ENCODE data around the gene LENG8. TPM values are rescaled to one million over a fixed set of nuclear protein-coding genes. Genes with fewer than 3 reads are reported as not detected.

Gene LENG8
- total and polyA plus RNA-seq, 9 donors = 28.7 to 155 (median 104) TPM

GRCh38 chr19:54421521-54421920 is 27.5 kb upstream of the LENG8 start:
- 44% methylated on average over 7 of the region's 7 CpGs for WGBS (ENCODE audit: insufficient coverage)
- H3K27ac ChIP-seq (ENCODE audit: low read length) = peak overlapping the region; percentile 62
- H3K4me3 ChIP-seq (ENCODE audit: low read length) = no peak overlapping the region
- H3K27me3 ChIP-seq (ENCODE audit: control insufficient read depth, insufficient read depth, low read length) = peaks cover 41% of the 10 kb centered on the region
- H3K4me1 ChIP-seq (ENCODE audit: control insufficient read depth, insufficient read depth, low read length) = peaks cover 21% of the 10 kb centered on the region
- no peak for DNase-seq
- no peaks in the 10 kb centered on the region for H3K9me3 ChIP-seq (replicated peaks; ENCODE audit: control insufficient read depth, low read depth, low read length)
- no peaks in the 10 kb centered on the region for H3K36me3 ChIP-seq (ENCODE audit: control insufficient read depth, insufficient read depth, low read length)

- Histone ChIP-seq H3K36me3 (ENCODE audit: control insufficient read depth, insufficient read depth, low read length) (no peaks in the 10 kb centered on the region), H3K27me3 (ENCODE audit: control insufficient read depth, insufficient read depth, low read length) (peaks cover 35% of the 10 kb centered on the region), H3K4me1 (ENCODE audit: control insufficient read depth, insufficient read depth, low read length) (peaks cover 21% of the 10 kb centered on the region), H3K4me3 (ENCODE audit: low read length) (no peak overlapping the region), H3K27ac (ENCODE audit: low read length) (no peak overlapping the region), H3K9me3 (replicated peaks; ENCODE audit: control insufficient read depth, low read depth, low read length) (no peaks in the 10 kb centered on the region)
- 30% methylated on average over 11 of the region's 20 CpGs for WGBS (ENCODE audit: insufficient coverage)
- no peak for DNase-seq
These were observed 26.9 kb upstream of the LENG8 start for GRCh38 chr19:54422136-54422535.

- H3K4me3 ChIP-seq (ENCODE audit: low read length) = no peak overlapping the region
- 88% methylated on average over 11 of the region's 14 CpGs for WGBS (ENCODE audit: insufficient coverage)
These were observed 24.8 kb upstream of the LENG8 start for GRCh38 chr19:54424201-54424600.

GRCh38 chr19:54424660-54425381 is 24.2 kb upstream of the LENG8 start:
- no peak overlapping the region for H3K4me3 ChIP-seq (ENCODE audit: low read length)
- no peaks in the 10 kb centered on the region for H3K36me3 ChIP-seq (ENCODE audit: control insufficient read depth, insufficient read depth, low read length)
- peaks cover 13% of the 10 kb centered on the region for H3K4me1 ChIP-seq (ENCODE audit: control insufficient read depth, insufficient read depth, low read length)
- no peak for DNase-seq
- H3K9me3 ChIP-seq (replicated peaks; ENCODE audit: control insufficient read depth, low read depth, low read length) = no peaks in the 10 kb centered on the region
- peaks cover 36% of the 10 kb centered on the region for H3K27me3 ChIP-seq (ENCODE audit: control insufficient read depth, insufficient read depth, low read length)
- no peak overlapping the region for H3K27ac ChIP-seq (ENCODE audit: low read length)
- WGBS (ENCODE audit: insufficient coverage) = 84% methylated on average over 35 of the region's 36 CpGs

More at GRCh38 chr19:54424201-54424600, 24.8 kb upstream of the LENG8 start:
- Histone ChIP-seq H3K27me3 (ENCODE audit: control insufficient read depth, insufficient read depth, low read length) (peaks cover 33% of the 10 kb centered on the region), H3K27ac (ENCODE audit: low read length) (no peak overlapping the region), H3K36me3 (ENCODE audit: control insufficient read depth, insufficient read depth, low read length) (no peaks in the 10 kb centered on the region), H3K4me1 (ENCODE audit: control insufficient read depth, insufficient read depth, low read length) (peaks cover 15% of the 10 kb centered on the region), H3K9me3 (replicated peaks; ENCODE audit: control insufficient read depth, low read depth, low read length) (no peaks in the 10 kb centered on the region)
- DNase-seq = no peak

GRCh38 chr19:54425382-54425723 is 23.6 kb upstream of the LENG8 start:
- H3K36me3 ChIP-seq (ENCODE audit: control insufficient read depth, insufficient read depth, low read length) = no peaks in the 10 kb centered on the region
- H3K4me3 ChIP-seq (ENCODE audit: low read length) = no peak overlapping the region
- WGBS (ENCODE audit: insufficient coverage) = 63% methylated on average over 4 of the region's 5 CpGs
- peaks cover 36% of the 10 kb centered on the region for H3K27me3 ChIP-seq (ENCODE audit: control insufficient read depth, insufficient read depth, low read length)
- no peak overlapping the region for H3K27ac ChIP-seq (ENCODE audit: low read length)
- H3K9me3 ChIP-seq (replicated peaks; ENCODE audit: control insufficient read depth, low read depth, low read length) = no peaks in the 10 kb centered on the region
- no peak for DNase-seq
- peaks cover 12% of the 10 kb centered on the region for H3K4me1 ChIP-seq (ENCODE audit: control insufficient read depth, insufficient read depth, low read length)

- Histone ChIP-seq H3K4me3 (ENCODE audit: low read length) (no peak overlapping the region), H3K9me3 (replicated peaks; ENCODE audit: control insufficient read depth, low read depth, low read length) (no peaks in the 10 kb centered on the region), H3K27ac (ENCODE audit: low read length) (no peak overlapping the region), H3K27me3 (ENCODE audit: control insufficient read depth, insufficient read depth, low read length) (peaks cover 30% of the 10 kb centered on the region), H3K36me3 (ENCODE audit: control insufficient read depth, insufficient read depth, low read length) (no peaks in the 10 kb centered on the region), H3K4me1 (ENCODE audit: control insufficient read depth, insufficient read depth, low read length) (peaks cover 15% of the 10 kb centered on the region)
- no peak for DNase-seq
- 74% methylated on average over 8 of the region's 17 CpGs for WGBS (ENCODE audit: insufficient coverage)
These were observed 22.6 kb upstream of the LENG8 start for GRCh38 chr19:54426291-54426931.

- Histone ChIP-seq H3K4me3 (ENCODE audit: low read length) (no peak overlapping the region), H3K36me3 (ENCODE audit: control insufficient read depth, insufficient read depth, low read length) (no peaks in the 10 kb centered on the region), H3K9me3 (replicated peaks; ENCODE audit: control insufficient read depth, low read depth, low read length) (no peaks in the 10 kb centered on the region), H3K27me3 (ENCODE audit: control insufficient read depth, insufficient read depth, low read length) (peaks cover 26% of the 10 kb centered on the region), H3K27ac (ENCODE audit: low read length) (no peak overlapping the region), H3K4me1 (ENCODE audit: control insufficient read depth, insufficient read depth, low read length) (peaks cover 15% of the 10 kb centered on the region)
- DNase-seq = no peak
- WGBS (ENCODE audit: insufficient coverage) = 86% methylated on average over 6 of the region's 11 CpGs
These were observed 21.4 kb upstream of the LENG8 start for GRCh38 chr19:54427586-54427985.

- no peak for DNase-seq
- 81% methylated on average over 6 of the region's 11 CpGs for WGBS (ENCODE audit: insufficient coverage)
- H3K27me3 ChIP-seq (ENCODE audit: control insufficient read depth, insufficient read depth, low read length) = peaks cover 30% of the 10 kb centered on the region
These were observed 20.4 kb upstream of the LENG8 start for GRCh38 chr19:54428323-54429175.

GRCh38 chr19:54429176-54429495 is 19.9 kb upstream of the LENG8 start:
- 31% methylated on average over 5 of the region's 8 CpGs for WGBS (ENCODE audit: insufficient coverage)
- H3K4me3 ChIP-seq (ENCODE audit: low read length) = no peak overlapping the region
- peaks cover 34% of the 10 kb centered on the region for H3K27me3 ChIP-seq (ENCODE audit: control insufficient read depth, insufficient read depth, low read length)
- H3K9me3 ChIP-seq (replicated peaks; ENCODE audit: control insufficient read depth, low read depth, low read length) = no peaks in the 10 kb centered on the region
- no peaks in the 10 kb centered on the region for H3K36me3 ChIP-seq (ENCODE audit: control insufficient read depth, insufficient read depth, low read length)
- no peak overlapping the region for H3K27ac ChIP-seq (ENCODE audit: low read length)
- peaks cover 15% of the 10 kb centered on the region for H3K4me1 ChIP-seq (ENCODE audit: control insufficient read depth, insufficient read depth, low read length)
- no peak for DNase-seq

More at GRCh38 chr19:54428323-54429175, 20.4 kb upstream of the LENG8 start:
- no peak overlapping the region for H3K27ac ChIP-seq (ENCODE audit: low read length)
- H3K9me3 ChIP-seq (replicated peaks; ENCODE audit: control insufficient read depth, low read depth, low read length) = no peaks in the 10 kb centered on the region
- H3K4me3 ChIP-seq (ENCODE audit: low read length) = no peak overlapping the region
- H3K4me1 ChIP-seq (ENCODE audit: control insufficient read depth, insufficient read depth, low read length) = peaks cover 15% of the 10 kb centered on the region
- no peaks in the 10 kb centered on the region for H3K36me3 ChIP-seq (ENCODE audit: control insufficient read depth, insufficient read depth, low read length)

GRCh38 chr19:54429545-54430227 is 19.3 kb upstream of the LENG8 start:
- H3K27ac ChIP-seq (ENCODE audit: low read length) = no peak overlapping the region
- peaks cover 37% of the 10 kb centered on the region for H3K27me3 ChIP-seq (ENCODE audit: control insufficient read depth, insufficient read depth, low read length)
- peaks cover 15% of the 10 kb centered on the region for H3K4me1 ChIP-seq (ENCODE audit: control insufficient read depth, insufficient read depth, low read length)
- no peaks in the 10 kb centered on the region for H3K36me3 ChIP-seq (ENCODE audit: control insufficient read depth, insufficient read depth, low read length)
- no peak for DNase-seq
- H3K4me3 ChIP-seq (ENCODE audit: low read length) = no peak overlapping the region
- H3K9me3 ChIP-seq (replicated peaks; ENCODE audit: control insufficient read depth, low read depth, low read length) = no peaks in the 10 kb centered on the region
- WGBS (ENCODE audit: insufficient coverage) = 42% methylated on average over 5 of the region's 13 CpGs

All from muscle of leg (tissue), 11 donors.